Myocyte (in vitro differentiated cells): ENCODE results near the gene SAC3D1. TPM values are rescaled to one million over a fixed set of nuclear protein-coding genes. Genes with fewer than 3 reads are reported as not detected.
"Not testable (repeated sequence)": the region's sequence is repeated elsewhere in the genome, so short reads cannot be mapped to it uniquely, and the experiment has no call there.

Source experiments
- DNase-seq: peaks from one replicate; pipeline ENCODE4 v3.0.0-alpha.2; 2012; ENCODE audit warnings: low read depth
- polyA plus RNA-seq: library from polyadenylated mRNA; unstranded; fragments of >200 nt; gene quantifications from one replicate; pipeline ENCODE4 v1.2.1, GENCODE V29; 2012; ENCODE audit warnings: missing spikeins
- total RNA-seq: library from RNA; depleted of rRNA; stranded (reverse); fragments of >200 nt; gene quantifications from 2 replicates; pipeline ENCODE4 v1.2.3, GENCODE V29; 2014

The SAC3D1 gene
- total RNA-seq = 20.4 and 32.5 TPM in 2 replicates
- 13.7 TPM for polyA plus RNA-seq

- DNase-seq = peak; percentile 91
Observed at GRCh38 chr11:65040847-65041622, at the start of gene SAC3D1. Gene SAC3D1, plus strand, starts transcription at chr11:65041210. Its CDS starts 83 bp downstream, at chr11:65041293.

GRCh38 chr11:64994318-64994717 is 46.7 kb upstream of the SAC3D1 start:
- no peak for DNase-seq

DNA sequence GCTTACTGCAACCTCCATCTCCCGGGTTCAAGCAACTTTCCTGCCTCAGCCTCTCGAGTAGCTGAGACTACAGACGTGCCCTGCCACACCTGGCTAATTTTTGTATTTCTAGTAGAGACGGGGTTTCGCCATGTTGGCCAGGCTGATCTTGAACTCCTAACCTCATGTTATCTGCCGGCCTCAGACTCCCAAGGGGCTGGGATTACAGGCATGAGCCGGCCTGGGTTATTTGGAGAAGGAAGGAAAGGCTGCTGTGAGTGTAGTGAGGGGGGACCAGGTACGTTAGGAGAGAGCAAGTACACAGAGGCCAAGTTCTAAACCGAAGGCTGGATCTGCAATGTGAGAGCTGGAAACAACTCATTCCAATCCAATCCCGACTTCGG is 44.7 kb upstream of the SAC3D1 start:
- no peak for DNase-seq

DNA sequence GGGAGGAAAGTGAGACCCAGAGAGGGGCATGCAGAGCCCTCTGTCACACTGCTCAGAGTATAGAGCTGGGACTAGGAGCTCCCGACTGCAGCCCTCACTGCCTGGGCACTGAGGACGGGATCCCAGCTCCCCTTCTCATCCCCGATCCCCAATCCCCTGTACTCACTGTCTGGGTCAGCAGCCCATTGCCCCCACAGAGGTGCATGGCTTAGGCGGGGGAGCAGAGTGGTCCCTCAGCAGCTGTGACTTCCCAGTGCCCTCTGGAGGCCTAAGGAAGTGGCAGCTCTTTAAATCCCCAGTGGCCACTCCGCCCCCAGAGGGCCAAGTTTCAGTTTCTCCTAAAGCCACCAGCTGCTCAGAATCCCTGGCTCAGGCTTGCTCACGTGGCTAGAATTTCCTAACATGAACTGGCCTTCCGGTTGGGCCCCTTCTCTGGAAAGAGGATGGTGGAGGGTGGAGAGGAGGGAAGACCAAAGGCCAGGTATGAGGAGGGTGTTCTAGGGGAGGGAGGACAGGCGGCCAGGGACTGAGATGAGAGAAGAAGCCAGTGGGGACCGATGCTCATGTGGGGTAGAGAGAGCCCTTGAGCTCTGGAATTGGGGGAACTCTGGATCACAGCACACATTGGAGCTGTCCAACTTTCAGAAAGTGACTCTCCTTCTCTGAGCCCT is 44.2 kb upstream of the SAC3D1 start, which contains the start of gene BATF2:
Gene BATF2, minus strand, starts transcription at position 262 of the 671 bp plus-strand sequence. Its CDS starts 57 bp downstream, at position 205.
- DNase-seq = peak; percentile 89

DNA sequence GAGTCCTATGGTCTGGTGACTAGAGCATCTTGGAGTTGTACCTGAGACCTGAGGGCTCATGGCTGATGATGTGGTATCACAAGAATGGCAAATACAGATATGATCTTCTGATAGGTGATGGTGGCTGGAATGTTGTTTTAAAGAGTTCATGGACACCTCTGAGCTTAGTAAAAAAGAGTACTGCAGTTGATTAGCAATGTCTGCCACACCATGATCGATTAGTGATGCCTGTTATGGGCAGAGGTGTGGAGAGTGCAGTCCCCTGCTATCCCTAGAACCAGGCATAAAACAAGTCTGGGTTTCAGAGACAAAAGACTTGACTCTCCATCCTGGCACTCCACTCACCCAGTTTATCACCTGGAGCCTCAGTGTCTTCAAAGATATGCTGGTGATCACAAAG is 42.9 kb upstream of the SAC3D1 start:
- no peak for DNase-seq

- DNase-seq = peak; percentile 46
Observed at GRCh38 chr11:64998690-64999431, 42.1 kb upstream of the SAC3D1 start.

GRCh38 chr11:64999478-64999877 is 41.5 kb upstream of the SAC3D1 start:
- no peak for DNase-seq

GRCh38 chr11:65002706-65003105 is 38.3 kb upstream of the SAC3D1 start:
- DNase-seq = no peak

- peak; percentile 48 for DNase-seq
Observed at GRCh38 chr11:65003282-65003681, 37.7 kb upstream of the SAC3D1 start.

DNA sequence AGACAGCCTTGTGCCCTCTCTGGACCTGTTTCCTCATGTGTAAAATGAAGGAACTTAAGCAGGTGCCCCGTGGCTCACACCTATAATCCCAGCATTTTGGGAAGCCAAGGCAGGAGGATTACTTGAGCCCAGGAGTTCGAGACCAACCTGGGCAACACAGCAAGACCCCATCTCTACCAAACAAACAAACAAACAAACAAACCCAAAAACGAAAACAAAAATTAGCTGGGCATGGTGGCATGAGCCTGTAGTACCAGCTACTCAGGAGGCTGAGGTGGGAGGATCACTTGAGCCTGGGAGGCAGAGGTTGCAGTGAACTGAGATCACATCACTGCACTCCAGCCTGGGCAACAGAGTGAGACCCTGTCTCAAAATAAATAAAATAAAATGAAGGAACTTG is 37.0 kb upstream of the SAC3D1 start:
- DNase-seq = not testable (repeated sequence)

GRCh38 chr11:65008016-65008415 is 33.0 kb upstream of the SAC3D1 start:
- no peak for DNase-seq

DNA sequence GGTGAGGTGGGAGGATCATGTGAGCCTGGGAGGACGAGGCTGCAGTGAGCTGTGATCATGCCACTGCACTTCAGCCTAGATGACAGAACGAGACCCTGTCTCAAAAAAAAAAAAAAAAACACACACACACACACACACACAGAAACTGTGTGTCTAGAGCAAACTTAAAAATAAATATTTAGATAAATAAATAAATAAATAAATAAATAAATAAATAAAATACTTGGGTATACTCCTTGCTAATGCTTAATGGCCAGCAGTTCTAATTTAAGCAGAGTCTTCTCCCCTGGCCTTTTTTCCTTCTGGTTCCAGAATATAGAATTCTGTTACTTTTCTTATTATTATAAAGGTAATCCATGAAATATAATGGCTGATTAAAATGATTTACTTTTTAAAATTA is 32.1 kb upstream of the SAC3D1 start:
- DNase-seq = no peak

GRCh38 chr11:65013130-65013887 is 27.7 kb upstream of the SAC3D1 start:
- peak; percentile 91 for DNase-seq

DNA sequence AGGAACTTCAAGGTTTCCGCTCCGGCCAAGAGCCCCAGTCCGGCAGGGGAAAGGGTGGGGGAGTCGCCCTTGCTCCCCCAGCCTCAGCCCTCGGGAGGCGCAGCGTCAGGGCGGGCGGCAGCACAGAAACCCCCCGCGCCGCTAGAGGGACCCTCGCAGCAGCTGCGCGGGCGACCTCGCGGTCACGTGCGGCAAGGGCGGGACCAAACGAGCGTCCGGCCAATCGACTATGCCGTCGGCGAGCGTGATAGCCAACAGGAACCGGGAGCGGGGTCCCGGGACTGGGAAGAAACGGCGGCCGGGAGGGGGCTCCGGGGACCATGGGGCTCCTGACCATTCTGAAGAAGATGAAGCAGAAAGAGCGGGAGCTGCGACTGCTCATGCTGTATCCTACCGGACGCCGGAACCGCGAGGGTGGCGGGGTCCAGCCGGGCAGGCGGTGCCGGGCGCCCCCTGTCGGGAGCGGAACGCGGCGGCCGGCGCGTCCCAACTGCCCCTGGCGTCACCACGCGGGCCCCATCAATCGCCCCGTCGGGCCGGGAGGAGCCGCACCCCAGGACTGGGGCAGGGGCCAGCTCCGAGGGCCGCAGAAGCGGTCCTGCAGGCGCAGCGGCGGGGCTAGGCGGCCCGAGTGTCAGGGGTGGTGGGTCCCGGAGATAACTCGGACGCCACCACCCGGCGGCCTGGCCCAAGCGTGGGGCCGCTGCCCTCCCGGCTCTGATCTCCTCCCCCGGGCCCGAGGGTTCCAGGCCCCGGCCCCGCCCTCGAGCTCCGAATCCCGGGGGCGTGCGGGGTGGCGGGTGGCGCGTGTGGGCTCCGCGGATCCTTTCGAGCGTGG is 26.9 kb upstream of the SAC3D1 start, which contains the start of gene ARL2:
Gene ARL2, plus strand, starts transcription at position 273 of the 838 bp plus-strand sequence. Its CDS starts 48 bp downstream, at position 321.
- peak; percentile 92 for DNase-seq

DNA sequence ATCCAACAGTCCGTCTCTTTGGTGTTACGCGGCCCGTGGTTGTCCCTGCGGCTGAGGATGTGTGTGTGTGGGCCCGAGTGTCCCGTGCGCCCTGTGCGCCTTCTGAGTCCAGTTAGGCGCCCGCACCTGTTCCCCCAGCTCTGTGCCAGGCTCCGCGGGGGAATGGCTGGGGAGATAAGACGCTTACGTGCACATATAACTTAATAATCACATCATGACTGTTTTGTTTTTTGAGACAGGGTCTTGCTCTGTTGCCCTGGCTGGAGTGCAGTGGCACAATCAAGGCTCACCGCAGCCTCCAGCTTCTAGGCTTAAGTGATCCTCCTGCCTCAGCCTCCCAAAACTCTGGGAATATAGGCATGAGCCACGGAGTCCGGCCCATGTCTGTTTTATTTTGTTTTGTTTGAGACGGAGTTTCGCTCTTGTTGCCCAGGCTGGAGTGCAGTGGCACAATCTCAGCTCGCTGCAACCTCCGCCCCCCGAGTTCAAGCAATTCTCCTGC is 26.2 kb upstream of the SAC3D1 start:
- no peak for DNase-seq

DNA sequence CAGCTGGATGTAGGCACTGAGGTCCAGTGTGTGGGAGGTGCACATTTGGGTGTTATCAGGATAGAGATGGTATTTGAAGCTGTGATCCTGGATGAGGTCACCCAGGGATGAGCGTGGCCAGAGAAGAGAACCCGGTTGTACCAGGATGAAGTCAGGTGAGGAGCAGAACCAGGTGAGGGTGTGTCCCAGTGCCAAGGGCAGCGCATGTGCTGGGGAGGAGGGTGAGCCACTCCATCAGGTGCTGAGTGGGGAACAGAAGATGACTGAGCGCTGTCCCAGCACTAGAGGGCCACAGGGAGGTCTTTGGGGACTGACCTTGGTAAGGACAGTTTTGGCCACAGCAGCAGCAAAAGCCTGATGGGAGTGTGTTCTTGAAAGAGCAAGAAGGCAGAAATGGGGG is 24.3 kb upstream of the SAC3D1 start:
- DNase-seq = no peak

GRCh38 chr11:65017937-65018336 is 23.1 kb upstream of the SAC3D1 start:
- no peak for DNase-seq

DNA sequence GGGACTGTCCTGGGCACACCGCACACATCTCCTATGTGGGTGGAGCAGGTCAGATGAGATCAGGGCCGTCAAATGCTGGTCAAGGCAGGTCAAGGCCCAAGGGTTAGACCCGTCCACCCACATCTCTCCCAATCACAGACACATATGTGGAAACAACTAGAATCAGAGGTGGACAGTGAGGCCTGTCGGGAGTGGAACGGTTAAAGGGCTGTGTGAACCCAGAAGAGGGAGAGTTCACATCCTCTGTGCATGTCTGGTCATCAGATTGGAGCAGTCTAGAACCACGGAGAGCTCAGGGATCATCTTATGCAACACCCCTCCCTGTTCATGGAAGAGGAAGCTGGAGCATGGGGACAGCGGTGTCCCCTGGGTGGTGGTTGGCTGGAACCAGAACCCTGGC is 21.2 kb upstream of the SAC3D1 start:
- DNase-seq = no peak

GRCh38 chr11:65021003-65021402 is 20.0 kb upstream of the SAC3D1 start:
- no peak for DNase-seq

DNA sequence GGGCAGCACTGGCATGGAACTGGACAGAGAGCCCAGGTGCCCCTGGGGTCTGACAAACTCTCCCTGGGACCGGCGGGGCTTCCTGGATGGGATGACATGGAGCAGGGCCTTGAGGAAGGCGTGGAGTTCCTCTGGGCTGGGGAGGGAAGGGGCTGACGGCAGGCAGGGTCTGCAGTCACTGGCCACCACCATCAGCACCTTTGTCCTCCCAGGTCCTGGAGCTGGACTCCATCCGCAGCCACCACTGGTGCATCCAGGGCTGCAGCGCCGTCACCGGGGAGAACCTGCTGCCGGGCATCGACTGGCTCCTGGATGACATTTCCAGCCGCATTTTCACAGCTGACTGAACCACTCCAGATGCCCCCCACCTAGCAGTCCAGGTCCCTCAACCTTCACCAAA is 19.5 kb upstream of the SAC3D1 start:
- no peak for DNase-seq
